HCT116 (cell line): ENCODE measurements around the gene IGFBP7. TPM values are rescaled to one million over a fixed set of nuclear protein-coding genes. Genes with fewer than 3 reads are reported as not detected.

Experiments used
- ATAC-seq: fragments of 200-7000 bp; cut with Tn5 transposase; 2 replicates; pipeline ENCODE4 v1.9.1; 2020; ENCODE audit warnings: mild to moderate bottlenecking, moderate library complexity
- BruUV-seq: library from RNA; stranded (reverse); fragments of 400-500 nt; replicated peaks from 2 replicates; lab custom pipeline; 2021; lab: Mats Ljungman, UMichigan
- CTCF ChIA-PET: fragments of 300-600 bp; sonication (Branson Sonifier 250); formaldehyde crosslinking; loops from one replicate; lab custom pipeline; 2021; ENCODE audit warnings: antibody characterized with exemption; lab: Charles Lee
- POLR2A ChIA-PET: fragments of 300-600, 350-600 bp; sonication (Branson Sonifier 250); formaldehyde crosslinking; loops from one replicate; lab custom pipeline; 2021; ENCODE audit warnings: antibody characterized with exemption; lab: Charles Lee
- RAD21 ChIA-PET, 2 experiments: fragments of 300-600 bp; sonication (Branson Sonifier 250); formaldehyde crosslinking; loops; one replicate each; lab custom pipeline; 2023; ENCODE audit warnings: low total read pairs in 2 of 2; ENCODE audit not compliant: uncharacterized antibody in 2 of 2, unreplicated experiment in 2 of 2, low non-redundant PET in 1 of 2; lab: Charles Lee
- DNase-seq: peaks from one replicate; pipeline ENCODE4 v3.0.0-alpha.2; 2010; ENCODE audit warnings: low read depth, low spot score
- H2AFZ ChIP-seq: fragments of 200-600 bp; shearing (Covaris generic), sonication (generic); 2 replicates; pipeline ENCODE4 v1.6.1; 2017; ENCODE audit warnings: low read depth, mixed run types, mixed read lengths, antibody characterized with exemption, low read length; ENCODE audit not compliant: poor library complexity, severe bottlenecking
- H3K27ac ChIP-seq: 2 replicates; pipeline ENCODE4 v1.5.1; 2012; ENCODE audit warnings: low read depth, low read length
- H3K27me3 ChIP-seq: fragments of 200-600 bp; sonication (generic); 2 replicates; pipeline ENCODE4 v1.6.1; 2016; ENCODE audit warnings: mixed run types, low read length, mixed read lengths; ENCODE audit not compliant: insufficient read depth
- H3K36me3 ChIP-seq, 2 experiments: fragments of 200-500 bp in 1 of 2; fragments of 200-600 bp in 1 of 2; sonication (Bioruptor generic) in 1 of 2; sonication (generic) in 1 of 2; 2 replicates each; pipeline versions ENCODE4 v1.5.1 to v1.6.1; 2014 to 2016; ENCODE audit warnings: low read length in 2 of 2, inconsistent platforms in 1 of 2, mixed read lengths in 1 of 2, mixed run types in 1 of 2; ENCODE audit not compliant: insufficient read depth in 2 of 2, control insufficient read depth in 1 of 2
- H3K4me1 ChIP-seq, 2 experiments: fragments of 200-600 bp in 1 of 2; sonication (generic) in 1 of 2; 2 replicates each; pipeline versions ENCODE4 v1.5.1 to v1.6.1; 2012 to 2017; ENCODE audit warnings: low read length in 2 of 2, inconsistent platforms in 1 of 2, mild to moderate bottlenecking in 1 of 2, mixed read lengths in 1 of 2, mixed run types in 1 of 2, moderate library complexity in 1 of 2; ENCODE audit not compliant: insufficient read depth in 2 of 2, control insufficient read depth in 1 of 2
- H3K4me2 ChIP-seq: fragments of 200-600 bp; sonication (generic); 2 replicates; pipeline ENCODE4 v1.6.1; 2017; ENCODE audit warnings: mixed run types, low read length, mixed read lengths
- H3K4me3 ChIP-seq, 2 experiments: fragments of 200-600 bp in 1 of 2; sonication (generic) in 1 of 2; replicated peaks in 1 of 2; 2 replicates each; pipeline ENCODE4 v1.5.1; 2011 to 2016; ENCODE audit warnings: low read length in 2 of 2, control low read depth in 1 of 2, low read depth in 1 of 2, mild to moderate bottlenecking in 1 of 2, mixed read lengths in 1 of 2, mixed run types in 1 of 2
- H3K79me2 ChIP-seq: fragments of 200-600 bp; sonication (generic); 2 replicates; pipeline ENCODE4 v1.6.1; 2017; ENCODE audit warnings: mild to moderate bottlenecking, mixed run types, low read length, moderate library complexity, mixed read lengths; ENCODE audit not compliant: insufficient read depth
- H3K9ac ChIP-seq: fragments of 200-600 bp; sonication (generic); 2 replicates; pipeline ENCODE4 v1.6.1; 2016; ENCODE audit warnings: low read length, mixed read lengths
- H3K9me2 ChIP-seq: fragments of 200-600 bp; sonication (generic), shearing (Covaris generic); 2 replicates; pipeline ENCODE4 v1.6.1; 2017; ENCODE audit warnings: mixed run types, mild to moderate bottlenecking, moderate library complexity; ENCODE audit not compliant: insufficient read depth
- H3K9me3 ChIP-seq, 2 experiments: fragments of 200-500 bp in 1 of 2; fragments of 200-600 bp in 1 of 2; sonication (Bioruptor generic) in 1 of 2; sonication (generic) in 1 of 2; 2 replicates each; pipeline ENCODE4 v1.6.1; 2014 to 2017; ENCODE audit warnings: low read length in 2 of 2, mixed read lengths in 2 of 2, inconsistent platforms in 1 of 2, low read depth in 1 of 2, mild to moderate bottlenecking in 1 of 2, mixed run types in 1 of 2, moderate library complexity in 1 of 2; ENCODE audit not compliant: control insufficient read depth in 1 of 2, insufficient read depth in 1 of 2
- H4K20me1 ChIP-seq: fragments of 200-600 bp; sonication (generic), shearing (Covaris generic); 2 replicates; pipeline ENCODE4 v1.6.1; 2017; ENCODE audit warnings: mixed run types, mild to moderate bottlenecking, moderate library complexity; ENCODE audit not compliant: insufficient read depth
- CBX3 ChIP-seq: IDR thresholded peaks from 2 replicates; pipeline ENCODE4 v1.6.1; 2012; ENCODE audit warnings: low read depth
- CEBPB ChIP-seq: IDR thresholded peaks from 2 replicates; pipeline ENCODE4 v1.6.1; 2012; ENCODE audit warnings: low read depth
- EZH2phosphoT487 ChIP-seq: fragments of 200-600 bp; IDR thresholded peaks from 2 replicates; pipeline ENCODE4 v1.6.1; 2018; ENCODE audit warnings: antibody characterized with exemption, borderline replicate concordance
- MAX ChIP-seq: IDR thresholded peaks from 2 replicates; pipeline ENCODE4 v1.6.1; 2012
- POLR2A ChIP-seq: IDR thresholded peaks from 2 replicates; pipeline ENCODE4 v1.7.0; 2011; ENCODE audit warnings: borderline replicate concordance; ENCODE audit not compliant: insufficient read depth, insufficient read length; ENCODE audit errors: extremely low read depth
- POLR2AphosphoS5 ChIP-seq: IDR thresholded peaks from 2 replicates; pipeline ENCODE4 v1.6.1; 2011; ENCODE audit warnings: mild to moderate bottlenecking, low read depth, low read length, moderate library complexity
- SRF ChIP-seq: IDR thresholded peaks from 2 replicates; pipeline ENCODE4 v1.6.1; 2012; ENCODE audit warnings: low read depth
- TCF7L2 ChIP-seq: IDR thresholded peaks from 2 replicates; pipeline ENCODE4 v1.7.0; 2011; ENCODE audit warnings: borderline replicate concordance, inconsistent platforms; ENCODE audit not compliant: insufficient read depth, insufficient read length; ENCODE audit errors: extremely low read depth
- YY1 ChIP-seq: IDR thresholded peaks from 2 replicates; pipeline ENCODE4 v1.6.1; 2011; ENCODE audit warnings: low read length, low read depth, moderate library complexity, mild to moderate bottlenecking; ENCODE audit not compliant: insufficient replicate concordance; ENCODE audit errors: extremely low read depth
- ZFX ChIP-seq: fragments of 450-650 bp; IDR thresholded peaks from 2 replicates; pipeline ENCODE4 v1.6.1; 2017
- ZNF274 ChIP-seq: fragments of 200-500 bp; sonication (Bioruptor generic); IDR thresholded peaks from 2 replicates; pipeline ENCODE4 v1.6.1; 2014; ENCODE audit warnings: mild to moderate bottlenecking, low read depth, low read length, inconsistent platforms
- intact Hi-C: fragments of 100-400 bp; cut with micrococcal nuclease; formaldehyde crosslinking; loops from 2 replicates; pipeline ENCODE4 v1.10.0; 2022
- total RNA-seq: library from RNA; stranded (reverse); gene quantifications from one replicate; pipeline ENCODE4 v1.2.1, GENCODE V29; 2021; ENCODE audit not compliant: unreplicated experiment
- TF ChIP-seq, protein P1 (sequence below), 3 experiments: fragments of 200-600 bp in 1 of 3; sonication (generic) in 1 of 3; IDR thresholded peaks in 2 of 3; conservative IDR thresholded peaks in 1 of 3; 2 replicates each; pipeline ENCODE4 v1.5.1; 2012 to 2017; ENCODE audit warnings: low read depth in 2 of 3, low read length in 2 of 3, antibody characterized with exemption in 1 of 3, borderline replicate concordance in 1 of 3, control low read depth in 1 of 3, mild to moderate bottlenecking in 1 of 3, mixed read lengths in 1 of 3, mixed run types in 1 of 3, moderate library complexity in 1 of 3; ENCODE audit not compliant: insufficient read depth in 1 of 3

IGFBP7 gene
- total RNA-seq, 1 experiment from 2014 or later = 0.91 TPM

GRCh38 chr4:57053508-57053907 lies 56.7 kb downstream of the IGFBP7 start:
- Histone ChIP-seq H2AFZ (no peak overlapping the region), H3K4me2 (no peak overlapping the region), H4K20me1 (no peaks in the 10 kb centered on the region), H3K36me3 (no peaks in the 10 kb centered on the region), H3K9me2 (no peaks in the 10 kb centered on the region), H3K27me3 (peaks cover 44% of the 10 kb centered on the region), H3K27ac (no peak overlapping the region), H3K9me3 (no peaks in the 10 kb centered on the region), H3K4me1 (no peaks in the 10 kb centered on the region), H3K79me2 (no peaks in the 10 kb centered on the region), H3K9ac (no peak overlapping the region), H3K4me3 (no peak overlapping the region)
- ChIA-PET RAD21 (no interaction called here), POLR2A (no interaction called here), CTCF (no interaction called here)
- DNase-seq = no peak
- ATAC-seq = no peak
- intact Hi-C loops = no loop called here
- TF ChIP-seq POLR2A (no peak), TCF7L2 (no peak), ZNF274 (no peak), MAX (no peak), EZH2phosphoT487 (no peak)
- TF ChIP-seq, protein P1, sequence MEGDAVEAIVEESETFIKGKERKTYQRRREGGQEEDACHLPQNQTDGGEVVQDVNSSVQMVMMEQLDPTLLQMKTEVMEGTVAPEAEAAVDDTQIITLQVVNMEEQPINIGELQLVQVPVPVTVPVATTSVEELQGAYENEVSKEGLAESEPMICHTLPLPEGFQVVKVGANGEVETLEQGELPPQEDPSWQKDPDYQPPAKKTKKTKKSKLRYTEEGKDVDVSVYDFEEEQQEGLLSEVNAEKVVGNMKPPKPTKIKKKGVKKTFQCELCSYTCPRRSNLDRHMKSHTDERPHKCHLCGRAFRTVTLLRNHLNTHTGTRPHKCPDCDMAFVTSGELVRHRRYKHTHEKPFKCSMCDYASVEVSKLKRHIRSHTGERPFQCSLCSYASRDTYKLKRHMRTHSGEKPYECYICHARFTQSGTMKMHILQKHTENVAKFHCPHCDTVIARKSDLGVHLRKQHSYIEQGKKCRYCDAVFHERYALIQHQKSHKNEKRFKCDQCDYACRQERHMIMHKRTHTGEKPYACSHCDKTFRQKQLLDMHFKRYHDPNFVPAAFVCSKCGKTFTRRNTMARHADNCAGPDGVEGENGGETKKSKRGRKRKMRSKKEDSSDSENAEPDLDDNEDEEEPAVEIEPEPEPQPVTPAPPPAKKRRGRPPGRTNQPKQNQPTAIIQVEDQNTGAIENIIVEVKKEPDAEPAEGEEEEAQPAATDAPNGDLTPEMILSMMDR (IDR thresholded peaks at IDR 0.05 in 2 of 3, conservative IDR thresholded peaks at IDR 0.05 in 1 of 3; ENCODE audit: borderline replicate concordance in 1 of 3, insufficient read depth in 1 of 3, low read depth in 2 of 3, low read length in 2 of 3) = no peak
- BruUV-seq = no TSS peak

DNA sequence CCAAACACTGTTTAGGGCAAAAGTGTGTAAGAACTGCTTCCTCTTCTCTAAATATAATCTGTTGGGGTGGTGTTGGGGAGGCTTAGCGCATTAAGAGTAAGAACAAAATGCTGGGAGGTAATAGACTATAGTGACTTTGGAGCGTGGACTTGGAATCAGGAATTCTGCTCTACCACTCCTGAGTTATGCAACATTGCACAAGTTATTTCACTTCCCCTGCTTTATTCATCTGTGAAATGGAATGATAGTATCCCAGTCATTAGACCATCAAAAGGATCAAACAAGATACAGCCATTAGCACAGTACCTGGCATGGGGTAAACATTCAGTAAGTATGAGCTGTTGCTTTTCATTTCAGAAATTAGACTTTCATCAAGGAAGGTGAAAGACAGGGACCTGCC lies 58.7 kb downstream of the IGFBP7 start:
- CTCF ChIA-PET = no interaction called here
- Histone ChIP-seq H3K9ac (no peak overlapping the region), H3K4me3 (no peak overlapping the region), H4K20me1 (no peaks in the 10 kb centered on the region), H3K79me2 (no peaks in the 10 kb centered on the region), H3K4me1 (no peaks in the 10 kb centered on the region), H3K9me2 (no peaks in the 10 kb centered on the region), H3K36me3 (no peaks in the 10 kb centered on the region), H3K27ac (no peak overlapping the region), H3K27me3 (peaks cover 30% of the 10 kb centered on the region), H3K9me3 (no peaks in the 10 kb centered on the region), H3K4me2 (no peak overlapping the region)
- no peak for DNase-seq
- POLR2A ChIA-PET = no interaction called here
- RAD21 ChIA-PET = no interaction called here
- no TSS peak for BruUV-seq
- intact Hi-C loops = no loop called here
- no peak for ATAC-seq
- TF ChIP-seq CEBPB (no peak), ZFX (no peak), YY1 (no peak), CBX3 (no peak), SRF (no peak), POLR2AphosphoS5 (no peak)
- TF ChIP-seq, protein P1 (IDR thresholded peaks at IDR 0.05 in 2 of 3, conservative IDR thresholded peaks at IDR 0.05 in 1 of 3; ENCODE audit: borderline replicate concordance in 1 of 3, insufficient read depth in 1 of 3, low read depth in 2 of 3, low read length in 2 of 3) = no peak
- TF ChIP-seq, all 23 proteins: peak for 0
- H2AFZ ChIP-seq = no peak overlapping the region
